Panc1 (cell line): Measurements from ENCODE around the gene TLCD2.

Experiments
- POLR2AphosphoS5 ChIP-seq: IDR thresholded peaks from 2 replicates; pipeline ENCODE4 v1.6.1; 2012; ENCODE audit warnings: mild to moderate bottlenecking, low read depth, low read length, moderate library complexity
- REST ChIP-seq, 2 experiments: IDR thresholded peaks; 2 replicates each; pipeline ENCODE4 v1.6.1; 2011 to 2012; ENCODE audit warnings: low read depth in 2 of 2, control low read depth in 1 of 2, low read length in 1 of 2, mild to moderate bottlenecking in 1 of 2, moderate library complexity in 1 of 2; ENCODE audit not compliant: insufficient read depth in 1 of 2
- SIN3A ChIP-seq: IDR thresholded peaks from 2 replicates; pipeline ENCODE4 v1.6.1; 2012; ENCODE audit warnings: low read depth, mild to moderate bottlenecking, low read length, moderate library complexity, borderline replicate concordance; ENCODE audit not compliant: insufficient read depth
- TCF7L2 ChIP-seq: IDR thresholded peaks from 2 replicates; pipeline ENCODE4 v1.6.1; 2011; ENCODE audit warnings: mild to moderate bottlenecking, low read depth, low read length, inconsistent platforms
- TF ChIP-seq, protein P1 (sequence below): fragments of 450-650 bp; IDR thresholded peaks from 2 replicates; pipeline ENCODE4 v1.5.1; 2017; ENCODE audit warnings: mild to moderate bottlenecking

DNA sequence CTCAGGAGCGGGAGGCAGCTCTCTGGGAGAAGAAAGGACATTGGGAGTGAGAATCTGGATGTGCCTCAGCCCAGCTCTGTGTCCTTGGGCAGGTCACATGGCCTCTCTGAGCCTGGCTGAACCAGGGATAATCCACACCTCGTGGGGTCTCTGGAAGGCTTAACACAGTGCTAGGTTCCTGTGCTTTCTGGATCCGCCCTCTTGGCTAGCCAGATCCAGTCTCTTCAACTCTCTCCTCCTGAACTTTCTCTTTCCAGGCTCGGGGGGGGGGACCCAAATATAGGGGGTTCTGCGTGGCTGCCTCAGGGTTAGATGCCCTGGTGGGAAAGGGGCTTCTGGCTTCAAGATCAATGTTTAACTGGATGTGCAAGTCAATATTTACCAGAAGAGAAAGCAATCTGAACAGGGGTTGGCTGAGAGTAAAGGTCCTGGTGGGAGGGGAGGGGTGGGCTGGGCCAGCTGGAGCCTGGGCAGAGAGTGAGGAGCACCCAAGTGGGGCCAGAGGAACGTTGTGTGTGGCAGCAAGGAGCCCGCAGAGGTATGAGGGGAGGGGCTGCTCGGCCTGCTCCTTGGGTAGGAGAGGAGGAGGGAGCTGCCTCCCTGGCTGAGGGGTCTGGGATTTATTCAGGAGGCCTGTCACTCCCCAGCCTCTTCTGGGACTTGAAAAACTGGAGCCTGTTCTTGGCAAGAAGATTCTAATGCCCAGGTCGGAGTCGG lies 32.4 kb upstream of the TLCD2 start, which contains the start of gene SERPINF2:
- TF ChIP-seq, protein P1, sequence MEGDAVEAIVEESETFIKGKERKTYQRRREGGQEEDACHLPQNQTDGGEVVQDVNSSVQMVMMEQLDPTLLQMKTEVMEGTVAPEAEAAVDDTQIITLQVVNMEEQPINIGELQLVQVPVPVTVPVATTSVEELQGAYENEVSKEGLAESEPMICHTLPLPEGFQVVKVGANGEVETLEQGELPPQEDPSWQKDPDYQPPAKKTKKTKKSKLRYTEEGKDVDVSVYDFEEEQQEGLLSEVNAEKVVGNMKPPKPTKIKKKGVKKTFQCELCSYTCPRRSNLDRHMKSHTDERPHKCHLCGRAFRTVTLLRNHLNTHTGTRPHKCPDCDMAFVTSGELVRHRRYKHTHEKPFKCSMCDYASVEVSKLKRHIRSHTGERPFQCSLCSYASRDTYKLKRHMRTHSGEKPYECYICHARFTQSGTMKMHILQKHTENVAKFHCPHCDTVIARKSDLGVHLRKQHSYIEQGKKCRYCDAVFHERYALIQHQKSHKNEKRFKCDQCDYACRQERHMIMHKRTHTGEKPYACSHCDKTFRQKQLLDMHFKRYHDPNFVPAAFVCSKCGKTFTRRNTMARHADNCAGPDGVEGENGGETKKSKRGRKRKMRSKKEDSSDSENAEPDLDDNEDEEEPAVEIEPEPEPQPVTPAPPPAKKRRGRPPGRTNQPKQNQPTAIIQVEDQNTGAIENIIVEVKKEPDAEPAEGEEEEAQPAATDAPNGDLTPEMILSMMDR, result no peak
- TF ChIP-seq POLR2AphosphoS5 (no peak), SIN3A (no peak), REST (IDR thresholded peaks at IDR 0.05; ENCODE audit: insufficient read depth in 1 of 2, low read depth in 2 of 2, low read length in 1 of 2) (no peak), TCF7L2 (no peak)
